IMR-90 (cell line): ENCODE results near the gene ARPC1A. TPM values are rescaled to one million over a fixed set of nuclear protein-coding genes. Genes with fewer than 3 reads are reported as not detected.

ENCODE experiments used
- ATAC-seq: fragments of 200-7000 bp; cut with Tn5 transposase; 2 replicates; pipeline ENCODE4 v1.9.1; 2020; ENCODE audit warnings: low read depth, mild to moderate bottlenecking, moderate library complexity
- BruUV-seq: library from RNA; stranded (reverse); fragments of 400-500 nt; replicated peaks from 2 replicates; lab custom pipeline; 2021; lab: Mats Ljungman, UMichigan
- CTCF ChIA-PET: fragments of 300-600 bp; formaldehyde crosslinking; extraction: SDS; loops from one replicate; lab custom pipeline; 2021; ENCODE audit warnings: antibody characterized with exemption; lab: Yijun Ruan, JAX
- POLR2A ChIA-PET: fragments of 300-600 bp; sonication (Branson Sonifier 250); formaldehyde crosslinking; loops from one replicate; lab custom pipeline; 2022; ENCODE audit warnings: antibody characterized with exemption; ENCODE audit not compliant: unreplicated experiment; lab: Charles Lee
- DNase-seq: peaks from one replicate; pipeline ENCODE4 v3.0.0; 2013
- H2AFZ ChIP-seq: replicated peaks from 2 replicates; pipeline ENCODE3; 2013; ENCODE audit warnings: low read length, mild to moderate bottlenecking; ENCODE audit not compliant: poor library complexity
- H2AK5ac ChIP-seq: 2 replicates; pipeline ENCODE4 v1.6.1; 2013; ENCODE audit warnings: low read depth, low read length, inconsistent platforms
- H2AK9ac ChIP-seq: replicated peaks from 2 replicates; pipeline ENCODE3; 2013; ENCODE audit warnings: mild to moderate bottlenecking, low read depth, low read length, moderate library complexity; ENCODE audit not compliant: poor library complexity
- H2BK120ac ChIP-seq: 2 replicates; pipeline ENCODE4 v1.6.1; 2013; ENCODE audit warnings: low read depth, low read length, inconsistent platforms
- H2BK15ac ChIP-seq: 3 replicates; pipeline ENCODE4 v1.6.1; 2013; ENCODE audit warnings: low read depth, low read length, inconsistent platforms
- H2BK20ac ChIP-seq: 2 replicates; pipeline ENCODE4 v1.6.1; 2013; ENCODE audit warnings: low read depth, mild to moderate bottlenecking, inconsistent platforms, low read length, moderate library complexity
- H2BK5ac ChIP-seq: 2 replicates; pipeline ENCODE4 v1.6.1; 2013; ENCODE audit warnings: mild to moderate bottlenecking, low read depth, low read length, inconsistent platforms; ENCODE audit not compliant: poor library complexity, severe bottlenecking
- H3K14ac ChIP-seq: replicated peaks from 2 replicates; pipeline ENCODE4 v1.6.1; 2013; ENCODE audit warnings: low read depth, low read length, inconsistent platforms
- H3K18ac ChIP-seq: 2 replicates; pipeline ENCODE4 v1.6.1; 2013; ENCODE audit warnings: low read depth, low read length, control low read depth
- H3K23ac ChIP-seq: 2 replicates; pipeline ENCODE4 v1.6.1; 2013; ENCODE audit warnings: low read depth, low read length, inconsistent platforms
- H3K27ac ChIP-seq: 2 replicates; pipeline ENCODE4 v1.5.1; 2013; ENCODE audit warnings: mild to moderate bottlenecking, control low read depth, low read length; ENCODE audit not compliant: insufficient read depth
- H3K27me3 ChIP-seq: 2 replicates; pipeline ENCODE4 v1.6.1; 2013; ENCODE audit warnings: low read length; ENCODE audit not compliant: control insufficient read depth, insufficient read depth
- H3K36me3 ChIP-seq: 2 replicates; pipeline ENCODE4 v1.6.1; 2013; ENCODE audit warnings: low read length, mixed read lengths; ENCODE audit not compliant: control insufficient read depth, insufficient read depth
- H3K4ac ChIP-seq: 2 replicates; pipeline ENCODE4 v1.6.1; 2013; ENCODE audit warnings: low read depth, low read length, inconsistent platforms
- H3K4me1 ChIP-seq: 2 replicates; pipeline ENCODE4 v1.6.1; 2013; ENCODE audit warnings: low read length, mixed read lengths; ENCODE audit not compliant: control insufficient read depth, insufficient read depth
- H3K4me2 ChIP-seq: 2 replicates; pipeline ENCODE4 v1.6.1; 2013; ENCODE audit warnings: low read depth, mild to moderate bottlenecking, control low read depth, low read length, moderate library complexity
- H3K4me3 ChIP-seq: 2 replicates; pipeline ENCODE4 v1.5.1; 2013; ENCODE audit warnings: low read depth, mild to moderate bottlenecking, control low read depth, low read length, moderate library complexity; ENCODE audit not compliant: insufficient read depth
- H3K56ac ChIP-seq: 2 replicates; pipeline ENCODE4 v1.6.1; 2013; ENCODE audit warnings: low read length, inconsistent platforms; ENCODE audit not compliant: insufficient read depth; ENCODE audit errors: extremely low read depth
- H3K79me1 ChIP-seq, 2 experiments: 2 replicates each; pipeline ENCODE4 v1.6.1; 2013; ENCODE audit warnings: low read length in 2 of 2, inconsistent platforms in 1 of 2, low read depth in 1 of 2
- H3K9ac ChIP-seq: 2 replicates; pipeline ENCODE4 v1.6.1; 2013; ENCODE audit warnings: low read depth, low read length, control low read depth
- H3K9me1 ChIP-seq: 2 replicates; pipeline ENCODE4 v1.6.1; 2013; ENCODE audit warnings: low read length, inconsistent platforms; ENCODE audit not compliant: insufficient read depth
- H3K9me3 ChIP-seq: 2 replicates; pipeline ENCODE4 v1.6.1; 2013; ENCODE audit warnings: low read length; ENCODE audit not compliant: control insufficient read depth, insufficient read depth
- H4K20me1 ChIP-seq: 2 replicates; pipeline ENCODE4 v1.6.1; 2013; ENCODE audit warnings: low read length, inconsistent platforms; ENCODE audit not compliant: insufficient read depth
- H4K5ac ChIP-seq: 2 replicates; pipeline ENCODE4 v1.6.1; 2013; ENCODE audit warnings: mild to moderate bottlenecking, low read depth, low read length, control low read depth
- H4K8ac ChIP-seq, 2 experiments: 2 replicates each; pipeline ENCODE4 v1.6.1; 2013; ENCODE audit warnings: low read depth in 2 of 2, low read length in 2 of 2, control low read depth in 1 of 2, inconsistent platforms in 1 of 2
- H4K91ac ChIP-seq: 2 replicates; pipeline ENCODE4 v1.6.1; 2013; ENCODE audit warnings: low read depth, low read length, inconsistent platforms; ENCODE audit not compliant: insufficient read depth
- BHLHE40 ChIP-seq: fragments of 150-350 bp; IDR thresholded peaks from 2 replicates; pipeline ENCODE4 v1.6.1; 2016; ENCODE audit warnings: mild to moderate bottlenecking, low read depth, low read length
- FOS ChIP-seq: fragments of 150-350 bp; IDR thresholded peaks from 2 replicates; pipeline ENCODE4 v1.6.1; 2016; ENCODE audit warnings: low read depth, low read length
- MXI1 ChIP-seq: IDR thresholded peaks from 2 replicates; pipeline ENCODE4 v1.6.1; 2012; ENCODE audit warnings: low read depth, mild to moderate bottlenecking, low read length, moderate library complexity, borderline replicate concordance
- POLR2A ChIP-seq: IDR thresholded peaks from 2 replicates; pipeline ENCODE4 v1.6.1; 2012; ENCODE audit warnings: mild to moderate bottlenecking, low read depth, low read length
- RCOR1 ChIP-seq: IDR thresholded peaks from 2 replicates; pipeline ENCODE4 v1.6.1; 2012; ENCODE audit warnings: mild to moderate bottlenecking, low read length, improper control_type of control experiment; ENCODE audit not compliant: insufficient replicate concordance
- RFX5 ChIP-seq: IDR thresholded peaks from 2 replicates; pipeline ENCODE4 v1.8.0; 2012; ENCODE audit warnings: low read depth, mild to moderate bottlenecking, low read length, moderate library complexity
- SMC3 ChIP-seq: fragments of 150-350 bp; IDR thresholded peaks from 2 replicates; pipeline ENCODE4 v1.6.1; 2016; ENCODE audit warnings: low read depth, mild to moderate bottlenecking, antibody characterized with exemption, low read length, moderate library complexity
- WGBS, 2 experiments: methylation state at CpG; one replicate each; pipeline versions ENCODE4 v1.1.5 to v1.1.7; 2013; ENCODE audit warnings: missing lambda C conversion rate in 2 of 2; ENCODE audit not compliant: insufficient read length in 1 of 2; ENCODE audit errors: extremely low coverage in 2 of 2; 5-methylcytosine and 5-hydroxymethylcytosine counted together
- dilution Hi-C: fragments of 300-500 bp; cut with HindIII; formaldehyde crosslinking; loops from one replicate; pipeline ENCODE4 v1.14.3; 2018; ENCODE audit warnings: low sequenced_read_pairs; ENCODE audit not compliant: unreplicated experiment
- in situ Hi-C: fragments of 300-500 bp; cut with MboI; formaldehyde crosslinking; loops from 3 replicates; pipeline ENCODE4 v1.14.3; 2019; ENCODE audit warnings: low sequenced_read_pairs, inconsistent platforms, mixed read lengths
- intact Hi-C: fragments of 100-400 bp; cut with micrococcal nuclease; formaldehyde crosslinking; loops from 2 replicates; pipeline ENCODE4 v1.10.0; 2022
- polyA plus RNA-seq, 3 experiments: library from polyadenylated mRNA; depleted of rRNA; stranded (reverse); fragments of >200 nt; gene quantifications; 2 replicates each; pipeline ENCODE4 v1.2.3, GENCODE V29; 2012; ENCODE audit warnings: low replicate concordance in 1 of 3
- total RNA-seq: library from RNA; depleted of rRNA; stranded (reverse); fragments of >200 nt; gene quantifications from 2 replicates; pipeline ENCODE4 v1.2.3, GENCODE V29; 2012
- TF ChIP-seq, protein P1 (sequence below): conservative IDR thresholded peaks from 2 replicates; pipeline ENCODE4 v1.5.1; 2012; ENCODE audit warnings: mild to moderate bottlenecking, low read depth, low read length, improper control_type of control experiment
- TF ChIP-seq, protein P2 (sequence below): fragments of 150-350 bp; IDR thresholded peaks from 2 replicates; pipeline ENCODE4 v1.6.1; 2016; ENCODE audit warnings: low read depth, mild to moderate bottlenecking, low read length, moderate library complexity, borderline replicate concordance

The ARPC1A gene
- total and polyA plus RNA-seq, 2 of the 4 experiments (the other 2 are of a cell fraction), result 253 to 327 TPM

DNA sequence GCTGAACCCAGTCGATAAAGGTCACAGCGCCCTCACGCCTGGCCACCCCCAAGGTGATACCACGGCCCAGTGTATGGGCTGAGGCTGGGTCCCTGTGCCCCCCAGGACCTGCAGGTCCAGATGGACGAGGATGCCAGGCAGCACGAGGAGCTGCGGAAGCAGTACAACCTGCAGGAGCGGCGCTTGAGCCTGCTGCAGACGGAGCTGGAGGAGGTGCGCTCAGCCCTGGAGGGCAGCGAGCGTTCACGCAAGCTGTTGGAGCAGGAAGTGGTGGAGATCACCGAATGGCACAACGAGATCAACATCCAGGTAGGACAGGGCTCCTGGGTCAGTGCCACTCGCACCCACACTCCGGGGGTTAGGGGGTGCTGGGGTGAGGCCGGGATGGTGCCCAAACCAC lies 24.2 kb upstream of the ARPC1A start:
- Histone ChIP-seq H3K4me3 (no peak overlapping the region), H3K14ac (no peak overlapping the region), H3K56ac (no peak overlapping the region), H2BK20ac (no peak overlapping the region), H3K79me1 (no peaks in the 10 kb centered on the region), H2BK15ac (no peak overlapping the region), H4K91ac (no peak overlapping the region), H3K23ac (no peak overlapping the region), H3K9me1 (peaks cover 2% of the 10 kb centered on the region; the same call in 1 of the 2 replicates), H2BK5ac (no peak overlapping the region), H2BK120ac (no peak overlapping the region), H4K5ac (no peak overlapping the region), H2AK5ac (no peak overlapping the region), H3K27ac (no peak overlapping the region), H4K20me1 (no peaks in the 10 kb centered on the region), H3K9ac (no peak overlapping the region), H3K27me3 (no peaks in the 10 kb centered on the region), H2AFZ (peak overlapping the region; percentile 43), H4K8ac (no peak overlapping the region), H3K4ac (no peak overlapping the region), H2AK9ac (no peak overlapping the region), H3K36me3 (no peaks in the 10 kb centered on the region), H3K4me2 (no peak overlapping the region), H3K18ac (no peak overlapping the region), H3K4me1 (no peaks in the 10 kb centered on the region), H3K9me3 (no peaks in the 10 kb centered on the region)
- dilution Hi-C loops (no loop called here), intact Hi-C loops (no loop called here), in situ Hi-C loops (no loop called here)
- no TSS peak for BruUV-seq
- POLR2A ChIA-PET, result no interaction called here
- TF ChIP-seq MXI1 (no peak), FOS (no peak), RFX5 (no peak), BHLHE40 (no peak), POLR2A (no peak), RCOR1 (no peak), SMC3 (no peak)
- TF ChIP-seq, protein P1, sequence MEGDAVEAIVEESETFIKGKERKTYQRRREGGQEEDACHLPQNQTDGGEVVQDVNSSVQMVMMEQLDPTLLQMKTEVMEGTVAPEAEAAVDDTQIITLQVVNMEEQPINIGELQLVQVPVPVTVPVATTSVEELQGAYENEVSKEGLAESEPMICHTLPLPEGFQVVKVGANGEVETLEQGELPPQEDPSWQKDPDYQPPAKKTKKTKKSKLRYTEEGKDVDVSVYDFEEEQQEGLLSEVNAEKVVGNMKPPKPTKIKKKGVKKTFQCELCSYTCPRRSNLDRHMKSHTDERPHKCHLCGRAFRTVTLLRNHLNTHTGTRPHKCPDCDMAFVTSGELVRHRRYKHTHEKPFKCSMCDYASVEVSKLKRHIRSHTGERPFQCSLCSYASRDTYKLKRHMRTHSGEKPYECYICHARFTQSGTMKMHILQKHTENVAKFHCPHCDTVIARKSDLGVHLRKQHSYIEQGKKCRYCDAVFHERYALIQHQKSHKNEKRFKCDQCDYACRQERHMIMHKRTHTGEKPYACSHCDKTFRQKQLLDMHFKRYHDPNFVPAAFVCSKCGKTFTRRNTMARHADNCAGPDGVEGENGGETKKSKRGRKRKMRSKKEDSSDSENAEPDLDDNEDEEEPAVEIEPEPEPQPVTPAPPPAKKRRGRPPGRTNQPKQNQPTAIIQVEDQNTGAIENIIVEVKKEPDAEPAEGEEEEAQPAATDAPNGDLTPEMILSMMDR, result no peak
- TF ChIP-seq, protein P2, sequence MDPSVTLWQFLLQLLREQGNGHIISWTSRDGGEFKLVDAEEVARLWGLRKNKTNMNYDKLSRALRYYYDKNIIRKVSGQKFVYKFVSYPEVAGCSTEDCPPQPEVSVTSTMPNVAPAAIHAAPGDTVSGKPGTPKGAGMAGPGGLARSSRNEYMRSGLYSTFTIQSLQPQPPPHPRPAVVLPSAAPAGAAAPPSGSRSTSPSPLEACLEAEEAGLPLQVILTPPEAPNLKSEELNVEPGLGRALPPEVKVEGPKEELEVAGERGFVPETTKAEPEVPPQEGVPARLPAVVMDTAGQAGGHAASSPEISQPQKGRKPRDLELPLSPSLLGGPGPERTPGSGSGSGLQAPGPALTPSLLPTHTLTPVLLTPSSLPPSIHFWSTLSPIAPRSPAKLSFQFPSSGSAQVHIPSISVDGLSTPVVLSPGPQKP, result no peak
- CTCF ChIA-PET, result no interaction called here
- 88% methylated on average over 14 of the region's 19 CpGs; no CpG with 5 or more reads in 1 of the 2 experiments for WGBS, 2 experiments
- DNase-seq (no peak), ATAC-seq (no peak)
